SK-N-SH treated with all-trans-retinoic acid at 6 μM for 48 hours (cell line): ENCODE data around the gene SORL1-AS1.

Experiments used
- ATAC-seq: fragments of 200-7000 bp; cut with Tn5 transposase; 3 replicates; pipeline ENCODE4 v1.9.1; 2020; ENCODE audit warnings: mild to moderate bottlenecking, moderate library complexity
- ARNTL ChIP-seq: fragments of 450-650 bp; formaldehyde crosslinking; IDR thresholded peaks from 2 replicates; pipeline ENCODE4 v1.5.0; 2020; ENCODE audit warnings: low read depth, mild to moderate bottlenecking, moderate library complexity, borderline replicate concordance
- BACH2 ChIP-seq: fragments of 250-450 bp; sonication (Bioruptor Pico); IDR thresholded peaks from 2 replicates; pipeline ENCODE4 v1.9.0; 2021; ENCODE audit warnings: mild to moderate bottlenecking, borderline replicate concordance
- CSDC2 ChIP-seq: fragments of 250-450 bp; sonication (Bioruptor Pico); IDR thresholded peaks from 2 replicates; pipeline ENCODE4 v1.5.0; 2020; ENCODE audit warnings: mild to moderate bottlenecking, moderate library complexity
- ESRRG ChIP-seq: fragments of 250-450 bp; sonication (Bioruptor Pico); IDR thresholded peaks from 2 replicates; pipeline ENCODE4 v1.6.1; 2021; ENCODE audit warnings: mild to moderate bottlenecking
- GLIS3 ChIP-seq: fragments of 250-450 bp; sonication (Bioruptor Pico); IDR thresholded peaks from 2 replicates; pipeline ENCODE4 v1.5.0; 2020; ENCODE audit warnings: mild to moderate bottlenecking, moderate library complexity
- OSR1 ChIP-seq: fragments of 250-450 bp; sonication (Bioruptor Pico); IDR thresholded peaks from 2 replicates; pipeline ENCODE4 v1.8.0; 2022; ENCODE audit warnings: moderate library complexity, mild to moderate bottlenecking, inconsistent platforms
- PPARA ChIP-seq: fragments of 250-450 bp; sonication (Bioruptor Pico); IDR thresholded peaks from 2 replicates; pipeline ENCODE4 v1.5.0; 2020; ENCODE audit warnings: mild to moderate bottlenecking, borderline replicate concordance
- SNAI2 ChIP-seq: fragments of 250-450 bp; sonication (Bioruptor Pico); IDR thresholded peaks from 2 replicates; pipeline ENCODE4 v1.5.0; 2020; ENCODE audit warnings: mild to moderate bottlenecking, moderate library complexity
- TCF4 ChIP-seq: fragments of 250-450 bp; sonication (Bioruptor Pico); IDR thresholded peaks from 2 replicates; pipeline ENCODE4 v1.8.0; 2021; ENCODE audit warnings: mild to moderate bottlenecking, moderate library complexity, borderline replicate concordance
- TOX ChIP-seq: fragments of 250-450 bp; sonication (Bioruptor Pico); IDR thresholded peaks from 2 replicates; pipeline ENCODE4 v1.8.0; 2021; ENCODE audit warnings: mild to moderate bottlenecking, moderate library complexity, borderline replicate concordance
- ZC3H10 ChIP-seq: fragments of 250-450 bp; sonication (Bioruptor Pico); IDR thresholded peaks from 2 replicates; pipeline ENCODE4 v1.5.1; 2021; ENCODE audit warnings: mild to moderate bottlenecking, moderate library complexity
- ZFP3 ChIP-seq: fragments of 250-450 bp; sonication (Bioruptor Pico); IDR thresholded peaks from 2 replicates; pipeline ENCODE4 v1.5.0; 2020; ENCODE audit warnings: mild to moderate bottlenecking, moderate library complexity
- ZFP30 ChIP-seq: fragments of 450-650 bp; formaldehyde crosslinking; IDR thresholded peaks from 2 replicates; pipeline ENCODE4 v1.5.0; 2022; ENCODE audit warnings: mild to moderate bottlenecking, moderate library complexity
- ZNF565 ChIP-seq: fragments of 450-650 bp; formaldehyde crosslinking; conservative IDR thresholded peaks from 2 replicates; pipeline ENCODE4 v1.5.0; 2020; ENCODE audit warnings: low read depth, mild to moderate bottlenecking, moderate library complexity
- ZNF70 ChIP-seq: fragments of 450-650 bp; formaldehyde crosslinking; IDR thresholded peaks from 2 replicates; pipeline ENCODE4 v1.5.0; 2020; ENCODE audit warnings: mild to moderate bottlenecking, moderate library complexity
- TF ChIP-seq, protein P1 (sequence below): fragments of 250-450 bp; sonication (Bioruptor Pico); IDR thresholded peaks from 2 replicates; pipeline ENCODE4 v1.8.0; 2021; ENCODE audit warnings: low read depth, mild to moderate bottlenecking, moderate library complexity, borderline replicate concordance
- TF ChIP-seq, protein P2 (sequence below): fragments of 250-450 bp; sonication (Bioruptor Pico); IDR thresholded peaks from 2 replicates; pipeline ENCODE4 v1.8.0; 2020; ENCODE audit warnings: mild to moderate bottlenecking, moderate library complexity, borderline replicate concordance
- TF ChIP-seq, protein P3 (sequence below): fragments of 250-450 bp; sonication (Bioruptor Pico); IDR thresholded peaks from 2 replicates; pipeline ENCODE4 v1.5.0; 2020; ENCODE audit warnings: mild to moderate bottlenecking, moderate library complexity

Gene SORL1-AS1

DNA sequence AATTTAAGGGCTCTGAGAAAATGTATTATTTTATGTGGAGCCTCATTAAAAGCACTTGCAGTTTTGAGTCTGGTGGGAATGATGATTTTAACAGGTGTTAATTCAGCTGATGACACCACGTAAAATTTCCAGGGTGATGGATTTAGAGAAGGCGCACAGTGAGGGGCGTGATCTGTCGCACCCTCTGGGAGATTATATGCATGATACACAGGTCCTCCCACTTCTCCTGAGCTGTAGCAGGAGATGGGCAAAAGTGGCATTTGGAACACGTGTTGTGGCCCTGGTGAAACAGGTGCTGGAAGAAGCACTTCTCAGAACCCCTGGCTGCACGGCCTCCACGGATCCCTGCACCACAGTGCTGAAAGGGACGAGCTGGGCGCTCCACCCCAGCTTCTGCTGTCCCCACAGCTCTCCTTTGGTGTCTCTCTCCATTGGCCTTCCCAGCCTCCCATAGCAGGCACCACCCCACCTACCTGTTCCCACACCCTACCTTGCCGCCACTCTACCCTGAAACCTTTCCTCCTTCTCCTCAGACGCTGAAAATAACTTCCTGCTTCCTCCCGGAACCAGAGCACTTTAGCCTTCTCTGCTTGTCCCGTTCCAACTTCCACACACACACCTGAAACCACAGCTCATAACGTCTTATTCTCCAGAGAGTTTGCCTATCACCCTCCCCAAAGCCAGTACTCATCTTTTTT, 7.5 kb downstream of the SORL1-AS1 start:
- ATAC-seq = no peak
- TF ChIP-seq, protein P1, sequence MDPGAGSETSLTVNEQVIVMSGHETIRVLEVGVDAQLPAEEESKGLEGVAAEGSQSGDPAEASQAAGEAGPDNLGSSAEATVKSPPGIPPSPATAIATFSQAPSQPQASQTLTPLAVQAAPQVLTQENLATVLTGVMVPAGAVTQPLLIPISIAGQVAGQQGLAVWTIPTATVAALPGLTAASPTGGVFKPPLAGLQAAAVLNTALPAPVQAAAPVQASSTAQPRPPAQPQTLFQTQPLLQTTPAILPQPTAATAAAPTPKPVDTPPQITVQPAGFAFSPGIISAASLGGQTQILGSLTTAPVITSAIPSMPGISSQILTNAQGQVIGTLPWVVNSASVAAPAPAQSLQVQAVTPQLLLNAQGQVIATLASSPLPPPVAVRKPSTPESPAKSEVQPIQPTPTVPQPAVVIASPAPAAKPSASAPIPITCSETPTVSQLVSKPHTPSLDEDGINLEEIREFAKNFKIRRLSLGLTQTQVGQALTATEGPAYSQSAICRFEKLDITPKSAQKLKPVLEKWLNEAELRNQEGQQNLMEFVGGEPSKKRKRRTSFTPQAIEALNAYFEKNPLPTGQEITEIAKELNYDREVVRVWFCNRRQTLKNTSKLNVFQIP (CRISPR knock-in tag) = no peak
- TF ChIP-seq CSDC2 (no peak), OSR1 (CRISPR knock-in tag) (no peak), TCF4 (CRISPR knock-in tag) (no peak), TOX (CRISPR knock-in tag) (no peak), ZNF70 (no peak), ESRRG (no peak), ARNTL (CRISPR knock-in tag) (no peak), ZNF565 (CRISPR knock-in tag) (no peak), ZFP30 (CRISPR knock-in tag) (no peak), ZC3H10 (CRISPR knock-in tag) (no peak), PPARA (no peak), ZFP3 (CRISPR knock-in tag) (no peak)
- TF ChIP-seq, protein P2, sequence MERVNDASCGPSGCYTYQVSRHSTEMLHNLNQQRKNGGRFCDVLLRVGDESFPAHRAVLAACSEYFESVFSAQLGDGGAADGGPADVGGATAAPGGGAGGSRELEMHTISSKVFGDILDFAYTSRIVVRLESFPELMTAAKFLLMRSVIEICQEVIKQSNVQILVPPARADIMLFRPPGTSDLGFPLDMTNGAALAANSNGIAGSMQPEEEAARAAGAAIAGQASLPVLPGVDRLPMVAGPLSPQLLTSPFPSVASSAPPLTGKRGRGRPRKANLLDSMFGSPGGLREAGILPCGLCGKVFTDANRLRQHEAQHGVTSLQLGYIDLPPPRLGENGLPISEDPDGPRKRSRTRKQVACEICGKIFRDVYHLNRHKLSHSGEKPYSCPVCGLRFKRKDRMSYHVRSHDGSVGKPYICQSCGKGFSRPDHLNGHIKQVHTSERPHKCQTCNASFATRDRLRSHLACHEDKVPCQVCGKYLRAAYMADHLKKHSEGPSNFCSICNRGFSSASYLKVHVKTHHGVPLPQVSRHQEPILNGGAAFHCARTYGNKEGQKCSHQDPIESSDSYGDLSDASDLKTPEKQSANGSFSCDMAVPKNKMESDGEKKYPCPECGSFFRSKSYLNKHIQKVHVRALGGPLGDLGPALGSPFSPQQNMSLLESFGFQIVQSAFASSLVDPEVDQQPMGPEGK = no peak
- TF ChIP-seq, protein P3, sequence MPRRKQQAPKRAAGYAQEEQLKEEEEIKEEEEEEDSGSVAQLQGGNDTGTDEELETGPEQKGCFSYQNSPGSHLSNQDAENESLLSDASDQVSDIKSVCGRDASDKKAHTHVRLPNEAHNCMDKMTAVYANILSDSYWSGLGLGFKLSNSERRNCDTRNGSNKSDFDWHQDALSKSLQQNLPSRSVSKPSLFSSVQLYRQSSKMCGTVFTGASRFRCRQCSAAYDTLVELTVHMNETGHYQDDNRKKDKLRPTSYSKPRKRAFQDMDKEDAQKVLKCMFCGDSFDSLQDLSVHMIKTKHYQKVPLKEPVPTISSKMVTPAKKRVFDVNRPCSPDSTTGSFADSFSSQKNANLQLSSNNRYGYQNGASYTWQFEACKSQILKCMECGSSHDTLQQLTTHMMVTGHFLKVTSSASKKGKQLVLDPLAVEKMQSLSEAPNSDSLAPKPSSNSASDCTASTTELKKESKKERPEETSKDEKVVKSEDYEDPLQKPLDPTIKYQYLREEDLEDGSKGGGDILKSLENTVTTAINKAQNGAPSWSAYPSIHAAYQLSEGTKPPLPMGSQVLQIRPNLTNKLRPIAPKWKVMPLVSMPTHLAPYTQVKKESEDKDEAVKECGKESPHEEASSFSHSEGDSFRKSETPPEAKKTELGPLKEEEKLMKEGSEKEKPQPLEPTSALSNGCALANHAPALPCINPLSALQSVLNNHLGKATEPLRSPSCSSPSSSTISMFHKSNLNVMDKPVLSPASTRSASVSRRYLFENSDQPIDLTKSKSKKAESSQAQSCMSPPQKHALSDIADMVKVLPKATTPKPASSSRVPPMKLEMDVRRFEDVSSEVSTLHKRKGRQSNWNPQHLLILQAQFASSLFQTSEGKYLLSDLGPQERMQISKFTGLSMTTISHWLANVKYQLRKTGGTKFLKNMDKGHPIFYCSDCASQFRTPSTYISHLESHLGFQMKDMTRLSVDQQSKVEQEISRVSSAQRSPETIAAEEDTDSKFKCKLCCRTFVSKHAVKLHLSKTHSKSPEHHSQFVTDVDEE (CRISPR knock-in tag) = no peak

DNA sequence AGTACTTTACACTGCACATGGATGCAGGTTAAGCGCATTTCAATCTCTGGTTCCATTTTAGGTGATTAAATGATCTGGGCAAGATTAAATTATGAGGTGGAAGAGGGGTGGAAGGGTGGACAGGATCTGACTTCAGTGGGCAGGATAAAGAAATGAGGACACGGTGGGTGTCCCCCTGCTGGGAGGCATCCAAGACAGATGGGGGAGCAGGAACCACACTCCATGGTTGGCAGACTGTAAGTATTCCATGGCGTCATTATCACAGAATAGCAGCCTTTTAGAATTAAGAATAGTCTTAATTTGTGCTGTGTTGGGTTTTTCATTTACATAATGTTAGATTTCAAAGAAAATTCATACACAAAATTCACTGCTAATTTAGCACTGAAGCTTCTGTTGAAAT, 8.2 kb downstream of the SORL1-AS1 start:
- no peak for ATAC-seq
- no peak for TF ChIP-seq ZFP3 (CRISPR knock-in tag)
- TF ChIP-seq GLIS3 (CRISPR knock-in tag) = no peak
- TF ChIP-seq ESRRG = no peak
- TF ChIP-seq, protein P3 (CRISPR knock-in tag) = no peak
- TF ChIP-seq ARNTL (CRISPR knock-in tag) = no peak
- TF ChIP-seq BACH2 (CRISPR knock-in tag) = no peak
- TF ChIP-seq TCF4 (CRISPR knock-in tag) = no peak
- TF ChIP-seq, protein P2 = no peak
- no peak for TF ChIP-seq OSR1 (CRISPR knock-in tag)
- TF ChIP-seq CSDC2 = no peak
- no peak for TF ChIP-seq SNAI2 (CRISPR knock-in tag)
